GM18858 (cell line): Measurements from ENCODE around the gene RPS17.
"Not testable (repeated sequence)": the region's sequence is repeated elsewhere in the genome, so short reads cannot be mapped to it uniquely, and the experiment has no call there.

Source experiments
- ATAC-seq: cut with Tn5 transposase; IDR thresholded peaks from one replicate; pipeline ENCODE4 v1.9.1; 2021; ENCODE audit not compliant: unreplicated experiment

The RPS17 gene

GRCh38 chr15:82548700-82549099, 8.4 kb upstream of the RPS17 start:
- ATAC-seq, result no peak

GRCh38 chr15:82545478-82545877, 5.2 kb upstream of the RPS17 start:
- no peak for ATAC-seq

- ATAC-seq, result no peak
Observed at GRCh38 chr15:82545002-82545401, 4.7 kb upstream of the RPS17 start.

- ATAC-seq, result no peak
Observed at GRCh38 chr15:82544431-82544830, 4.2 kb upstream of the RPS17 start.

- no peak for ATAC-seq
Observed at GRCh38 chr15:82543160-82543559, 2.9 kb upstream of the RPS17 start.

GRCh38 chr15:82540984-82541431, 751 bp upstream of the RPS17 start:
- no peak for ATAC-seq

- ATAC-seq, result no peak
Observed at GRCh38 chr15:82539691-82540054, 584 bp downstream of the RPS17 start.

GRCh38 chr15:82538961-82539690, 1.1 kb downstream of the RPS17 start:
- ATAC-seq, result no peak

- no peak for ATAC-seq
Observed at GRCh38 chr15:82537351-82537908, 2.8 kb downstream of the RPS17 start.

GRCh38 chr15:82536409-82537350, 3.6 kb downstream of the RPS17 start:
- ATAC-seq, result no peak

- no peak for ATAC-seq
Observed at GRCh38 chr15:82535566-82536408, 4.5 kb downstream of the RPS17 start.

GRCh38 chr15:82535151-82535550, 5.1 kb downstream of the RPS17 start:
- ATAC-seq, result not testable (repeated sequence)

- ATAC-seq, result not testable (repeated sequence)
Observed at GRCh38 chr15:82534457-82534861, 5.8 kb downstream of the RPS17 start.

- ATAC-seq, result no peak
Observed at GRCh38 chr15:82533801-82534200, 6.5 kb downstream of the RPS17 start.

- ATAC-seq, result no peak
Observed at GRCh38 chr15:82532991-82533481, 7.2 kb downstream of the RPS17 start.

GRCh38 chr15:82532383-82532990, 7.8 kb downstream of the RPS17 start:
- no peak for ATAC-seq

GRCh38 chr15:82531496-82532382, 8.5 kb downstream of the RPS17 start:
- ATAC-seq, result no peak

- ATAC-seq, result no peak
Observed at GRCh38 chr15:82530606-82531379, 9.5 kb downstream of the RPS17 start.
